ENCODE results near the gene WDR70.

DNA sequence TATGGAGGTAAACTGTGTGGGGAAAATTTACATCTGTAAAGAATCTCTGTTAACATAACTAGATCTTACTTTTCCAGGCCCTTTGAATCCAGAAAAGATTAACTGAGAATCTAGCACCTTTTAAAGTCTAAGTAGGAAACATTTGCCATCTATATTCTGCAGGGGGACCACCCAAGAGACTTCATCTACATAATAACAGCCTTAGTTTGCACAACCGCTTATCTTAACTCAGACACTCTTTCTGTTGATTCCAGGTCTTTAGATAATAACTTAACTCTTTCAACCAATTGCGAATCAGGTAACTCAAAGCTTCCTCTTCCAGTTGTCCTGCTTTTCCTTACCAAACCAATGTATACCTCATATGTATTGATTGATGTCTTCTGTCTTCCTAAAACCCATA lies 407.3 kb downstream of the WDR70 start:
- TF ChIP-seq, protein P1, sequence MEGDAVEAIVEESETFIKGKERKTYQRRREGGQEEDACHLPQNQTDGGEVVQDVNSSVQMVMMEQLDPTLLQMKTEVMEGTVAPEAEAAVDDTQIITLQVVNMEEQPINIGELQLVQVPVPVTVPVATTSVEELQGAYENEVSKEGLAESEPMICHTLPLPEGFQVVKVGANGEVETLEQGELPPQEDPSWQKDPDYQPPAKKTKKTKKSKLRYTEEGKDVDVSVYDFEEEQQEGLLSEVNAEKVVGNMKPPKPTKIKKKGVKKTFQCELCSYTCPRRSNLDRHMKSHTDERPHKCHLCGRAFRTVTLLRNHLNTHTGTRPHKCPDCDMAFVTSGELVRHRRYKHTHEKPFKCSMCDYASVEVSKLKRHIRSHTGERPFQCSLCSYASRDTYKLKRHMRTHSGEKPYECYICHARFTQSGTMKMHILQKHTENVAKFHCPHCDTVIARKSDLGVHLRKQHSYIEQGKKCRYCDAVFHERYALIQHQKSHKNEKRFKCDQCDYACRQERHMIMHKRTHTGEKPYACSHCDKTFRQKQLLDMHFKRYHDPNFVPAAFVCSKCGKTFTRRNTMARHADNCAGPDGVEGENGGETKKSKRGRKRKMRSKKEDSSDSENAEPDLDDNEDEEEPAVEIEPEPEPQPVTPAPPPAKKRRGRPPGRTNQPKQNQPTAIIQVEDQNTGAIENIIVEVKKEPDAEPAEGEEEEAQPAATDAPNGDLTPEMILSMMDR (conservative IDR thresholded peaks at IDR 0.05 in 1 of 2, IDR thresholded peaks at IDR 0.05 in 1 of 2; ENCODE audit: low read depth in 1 of 2, low read length in 2 of 2): no peak
- TF ChIP-seq EZH2 (IDR thresholded peaks at IDR 0.05; ENCODE audit: low read length, missing control alignments): no peak

Data from fibroblast of lung (primary cell).